Stimulated activated CD8-positive, alpha-beta memory T cell treated with anti-CD3 and anti-CD28 coated beads, Interleukin-4, amount 100 ng/mL, for 4 hours (primary cell): ENCODE measurements around the gene BTNL2.
"Not testable (repeated sequence)": the region's sequence is repeated elsewhere in the genome, so short reads cannot be mapped to it uniquely, and the experiment has no call there.

Experiments
- DNase-seq, 2 donors: peaks; one replicate each; pipeline ENCODE4 v3.0.0-alpha.2; 2020; ENCODE audit warnings: low read depth in 2 of 2, low spot score in 1 of 2

BTNL2 gene

GRCh38 chr6:32370505-32370904 lies 36.5 kb downstream of the BTNL2 start:
- DNase-seq: no peak

GRCh38 chr6:32369660-32370059 lies 37.3 kb downstream of the BTNL2 start:
- no peak for DNase-seq

- no peak for DNase-seq
Measured at GRCh38 chr6:32367644-32368043, 39.3 kb downstream of the BTNL2 start.

GRCh38 chr6:32359225-32359624 lies 47.8 kb downstream of the BTNL2 start:
- DNase-seq: not testable (repeated sequence)

GRCh38 chr6:32358548-32358947 lies 48.4 kb downstream of the BTNL2 start:
- not testable (repeated sequence) for DNase-seq

- DNase-seq: no peak
Measured at GRCh38 chr6:32355018-32355417, 52.0 kb downstream of the BTNL2 start.

- DNase-seq: no peak
Measured at GRCh38 chr6:32353348-32353747, 53.6 kb downstream of the BTNL2 start.
